T follicular helper cell (primary cell): ENCODE measurements around the gene C5orf47.
"Not testable (repeated sequence)": the region's sequence is repeated elsewhere in the genome, so short reads cannot be mapped to it uniquely, and the experiment has no call there.

Experiments used
- DNase-seq: peaks from one replicate; pipeline ENCODE4 v3.0.0-alpha.2; 2020; ENCODE audit warnings: low read depth

The C5orf47 gene

GRCh38 chr5:173970878-173971650, 17.9 kb upstream of the C5orf47 start:
- no peak for DNase-seq

- DNase-seq: no peak
These were observed 17.2 kb upstream of the C5orf47 start for GRCh38 chr5:173971681-173972345.

- no peak for DNase-seq
These were observed 16.4 kb upstream of the C5orf47 start for GRCh38 chr5:173972607-173972924.

GRCh38 chr5:173972925-173973615, 15.9 kb upstream of the C5orf47 start:
- DNase-seq: peak; percentile 59

DNA sequence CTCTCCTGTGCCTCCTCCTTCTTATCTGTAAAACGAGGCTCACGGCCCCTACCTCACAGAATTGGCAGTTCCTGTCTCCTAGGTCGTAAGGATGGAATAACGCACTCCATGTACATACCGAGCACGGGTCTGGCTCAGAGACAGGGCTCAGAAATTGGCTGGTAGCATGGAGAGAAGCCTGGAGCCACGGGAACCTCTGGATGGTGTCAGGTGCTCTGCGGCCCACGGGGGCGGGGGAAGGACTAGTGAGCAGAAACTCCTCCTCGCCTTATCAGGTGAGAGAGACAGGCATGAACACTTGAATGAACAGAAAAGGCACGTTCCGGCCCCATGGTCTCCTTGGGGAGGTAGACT, 15.4 kb upstream of the C5orf47 start:
- DNase-seq: no peak

DNA sequence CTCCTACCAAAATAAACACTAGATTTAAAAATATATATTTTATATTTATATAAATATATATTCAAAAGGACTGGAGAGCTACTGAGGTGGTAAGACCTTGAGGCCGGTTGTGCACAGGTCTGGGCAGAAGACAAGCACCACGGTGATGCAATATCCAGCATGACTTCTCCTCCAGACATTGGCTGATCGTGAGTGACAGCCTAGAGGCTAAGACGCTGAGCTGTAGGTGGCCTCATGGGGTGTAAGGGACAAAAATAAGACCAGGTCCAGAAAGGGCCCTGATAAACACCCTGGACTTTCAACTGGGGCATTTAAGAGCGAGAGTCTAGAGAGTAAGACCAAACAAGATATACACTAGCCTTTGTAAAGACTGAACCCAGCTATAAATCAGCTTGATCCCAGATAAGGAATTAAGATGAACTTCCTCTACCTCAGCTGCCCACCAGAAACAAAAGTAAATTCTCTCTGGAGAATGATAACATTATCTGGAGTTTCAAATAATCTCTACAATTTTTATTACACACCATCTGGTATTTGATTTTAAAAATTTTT, 14.2 kb upstream of the C5orf47 start:
- no peak for DNase-seq

DNA sequence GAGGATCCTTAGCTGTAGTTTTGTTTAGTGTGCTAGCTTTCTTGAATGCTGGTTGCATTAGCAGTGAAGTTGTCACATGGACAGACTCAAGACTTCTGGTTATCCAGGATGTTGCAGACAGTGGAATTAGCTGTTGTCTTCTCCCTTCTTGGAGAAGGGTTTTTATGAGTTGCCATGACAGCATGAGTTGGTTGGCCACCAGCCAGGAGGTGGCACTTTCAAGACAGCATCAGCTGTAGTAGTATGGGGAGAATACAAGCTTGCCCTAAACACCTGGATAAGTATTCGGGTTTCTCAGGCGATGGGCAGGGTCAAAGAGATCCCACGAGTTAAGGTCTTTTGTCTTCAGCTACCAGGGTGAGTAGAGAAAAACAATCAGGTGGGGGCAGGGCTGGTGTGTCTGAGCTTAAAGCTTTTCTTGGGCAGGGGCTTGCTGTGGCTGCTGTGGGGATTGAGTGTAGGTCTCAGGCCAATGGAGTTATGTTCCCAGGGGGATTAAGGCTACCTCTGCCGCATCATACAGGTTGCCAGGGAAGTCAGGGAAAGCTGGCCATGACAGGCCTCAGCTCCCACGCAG, 7.7 kb upstream of the C5orf47 start:
- no peak for DNase-seq

- no peak for DNase-seq
These were observed 4.8 kb upstream of the C5orf47 start for GRCh38 chr5:173984218-173984617.

- DNase-seq: no peak
These were observed 587 bp downstream of the C5orf47 start for GRCh38 chr5:173989432-173990082.

- no peak for DNase-seq
These were observed 8.4 kb downstream of the C5orf47 start for GRCh38 chr5:173997331-173997730.

DNA sequence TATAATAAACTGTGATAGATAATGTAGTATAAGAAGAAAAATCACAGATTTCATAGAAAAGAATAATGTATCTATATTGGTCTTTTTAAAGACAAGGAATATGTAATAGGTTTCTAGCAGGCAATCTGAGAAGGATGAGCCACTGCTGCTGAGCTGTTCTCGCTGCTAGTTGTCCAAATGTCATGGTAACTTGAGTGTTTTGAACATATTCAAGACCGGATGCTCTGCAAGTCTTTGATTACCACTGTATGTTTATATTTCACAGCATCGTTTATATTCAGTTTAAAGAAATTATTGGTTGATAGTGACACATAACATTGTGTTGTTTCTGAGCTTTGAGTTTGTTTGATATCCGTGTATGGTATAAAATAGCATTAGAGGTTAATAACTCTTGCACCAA, 9.6 kb downstream of the C5orf47 start:
- no peak for DNase-seq

DNA sequence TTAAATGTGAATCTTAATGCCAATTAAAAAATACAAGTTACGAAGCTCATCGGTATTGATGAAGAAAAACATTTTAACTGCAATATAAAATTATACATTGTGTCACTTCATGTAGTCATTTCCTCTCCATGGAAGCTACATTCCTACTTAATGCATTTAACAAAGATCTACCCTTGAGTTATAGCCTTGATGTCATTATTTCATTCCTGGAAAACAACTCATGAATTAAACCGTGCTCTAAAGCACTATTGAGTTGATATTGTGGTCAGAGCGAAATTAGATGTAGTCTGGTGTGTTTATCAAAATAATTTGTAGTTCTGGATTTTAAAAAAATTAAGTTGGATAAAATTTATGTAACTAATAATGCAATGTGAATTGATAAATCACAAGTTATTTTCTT, 11.1 kb downstream of the C5orf47 start:
- DNase-seq: no peak

GRCh38 chr5:174003795-174004194, 14.8 kb downstream of the C5orf47 start:
- no peak for DNase-seq

DNA sequence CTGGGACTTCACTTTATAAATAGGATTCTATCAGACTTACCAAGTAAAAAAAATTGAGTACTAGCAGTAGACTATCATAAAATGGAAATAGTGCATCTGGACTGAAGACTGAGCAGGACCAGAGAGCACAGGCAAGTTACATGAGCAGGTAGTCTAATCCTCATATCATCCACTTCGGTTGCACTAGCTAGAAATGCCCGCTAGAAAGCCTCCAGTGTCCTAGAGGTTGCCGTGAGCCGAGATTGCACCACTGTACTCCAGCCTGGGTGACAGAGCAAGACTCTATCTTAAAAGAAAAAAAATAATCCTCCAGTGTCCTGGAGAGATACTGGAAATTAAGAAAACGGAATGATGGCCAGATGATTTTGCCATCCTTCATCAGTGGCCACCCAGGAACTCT, 20.0 kb downstream of the C5orf47 start:
- DNase-seq: no peak

- no peak for DNase-seq
These were observed 21.4 kb downstream of the C5orf47 start for GRCh38 chr5:174010365-174010764.

DNA sequence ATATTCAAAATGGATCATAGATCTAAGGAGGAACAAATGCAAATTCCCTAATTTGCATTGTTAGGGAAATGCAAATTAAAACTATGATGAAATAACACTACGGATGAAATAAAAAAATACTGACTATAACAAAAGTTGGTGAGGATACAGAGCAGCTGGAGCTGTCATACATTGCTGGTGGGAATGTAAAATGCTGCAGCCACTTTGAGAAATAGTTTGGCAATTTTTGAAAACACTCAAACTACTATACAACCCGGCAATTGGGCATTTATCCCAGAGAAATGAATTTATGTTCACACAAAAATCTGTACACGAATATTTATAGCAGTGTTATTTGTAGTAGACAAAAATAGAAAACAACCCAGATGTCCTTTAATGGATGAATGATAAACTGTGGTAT, 22.5 kb downstream of the C5orf47 start:
- no peak for DNase-seq

DNA sequence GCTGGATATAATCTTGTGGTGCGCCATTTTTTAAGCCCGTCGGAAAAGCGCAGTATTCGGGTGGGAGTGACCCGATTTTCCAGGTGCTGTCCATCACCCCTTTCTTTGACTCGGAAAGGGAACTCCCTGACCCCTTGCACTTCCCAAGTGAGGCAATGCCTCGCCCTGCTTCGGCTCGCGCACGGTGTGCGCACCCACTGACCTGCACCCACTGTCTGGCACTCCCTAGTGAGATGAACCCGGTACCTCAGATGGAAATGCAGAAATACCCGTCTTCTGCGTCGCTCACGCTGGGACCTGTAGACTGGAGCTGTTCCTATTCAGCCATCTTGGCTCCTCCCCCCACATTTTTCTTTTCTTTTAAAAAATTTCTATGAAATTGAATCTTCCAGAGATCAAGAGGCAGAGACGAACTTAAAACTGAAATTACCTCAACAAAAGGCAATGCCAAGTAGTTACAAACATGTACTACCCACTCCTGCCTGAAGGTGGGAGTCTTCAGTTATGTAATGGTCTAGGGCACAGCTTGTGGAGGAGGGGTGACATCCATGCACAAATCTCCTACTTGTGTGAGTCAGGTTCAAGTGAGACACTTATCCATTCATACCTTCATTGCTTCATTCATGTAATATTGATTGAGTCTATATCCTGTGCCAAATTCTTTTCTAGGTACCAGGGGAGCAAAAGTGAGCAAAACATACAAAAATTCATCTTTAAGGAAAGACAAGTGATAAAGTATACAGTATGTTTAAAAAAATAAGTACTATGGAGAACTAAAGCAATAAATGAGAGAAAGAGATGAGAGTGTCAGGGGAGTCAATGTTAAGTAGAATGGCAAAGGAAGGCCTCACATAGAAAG, 31.3 kb downstream of the C5orf47 start:
- not testable (repeated sequence) for DNase-seq

GRCh38 chr5:174020928-174021304, 31.9 kb downstream of the C5orf47 start:
- no peak for DNase-seq

DNA sequence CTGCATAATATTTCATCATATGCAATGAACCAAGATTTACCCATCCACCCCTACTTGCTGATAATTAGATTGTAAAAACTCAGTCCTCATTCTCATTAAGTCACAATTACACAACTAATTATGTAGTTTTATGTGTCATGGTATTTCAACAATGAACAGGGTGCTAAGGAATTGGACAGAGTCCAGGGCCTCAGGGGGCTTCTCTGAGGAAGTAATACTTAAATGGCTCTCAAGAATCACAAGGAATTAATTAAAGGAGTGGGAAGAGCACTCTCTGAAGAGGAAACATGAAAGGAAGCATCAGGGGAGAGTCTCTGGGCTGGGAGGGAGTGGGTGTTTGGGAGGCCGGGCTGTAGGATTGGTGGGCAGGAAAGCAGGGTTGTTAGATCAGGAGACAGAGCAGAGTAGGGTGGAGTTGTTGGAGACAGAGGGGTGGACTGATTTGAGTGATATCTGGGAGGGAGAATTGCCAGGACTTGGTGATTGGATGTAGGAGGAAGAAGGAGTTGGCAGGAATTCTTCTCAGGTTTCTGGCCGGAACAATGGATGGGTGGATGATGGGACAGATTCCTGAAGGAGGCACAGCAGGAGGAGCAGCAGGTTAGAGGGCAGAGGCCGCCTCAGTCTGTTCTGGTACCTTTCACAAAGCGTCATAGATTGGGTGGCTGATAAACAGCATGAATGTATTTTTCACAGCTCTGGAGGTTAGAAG, 33.6 kb downstream of the C5orf47 start:
- no peak for DNase-seq

- DNase-seq: no peak
These were observed 41.3 kb downstream of the C5orf47 start for GRCh38 chr5:174030286-174030685.
